ENCODE data around the gene DZIP1. TPM values are rescaled to one million over a fixed set of nuclear protein-coding genes. Genes with fewer than 3 reads are reported as not detected.

Gene DZIP1
- total RNA-seq, 1 experiment from 2014 or later, result 0.17 TPM

DNA sequence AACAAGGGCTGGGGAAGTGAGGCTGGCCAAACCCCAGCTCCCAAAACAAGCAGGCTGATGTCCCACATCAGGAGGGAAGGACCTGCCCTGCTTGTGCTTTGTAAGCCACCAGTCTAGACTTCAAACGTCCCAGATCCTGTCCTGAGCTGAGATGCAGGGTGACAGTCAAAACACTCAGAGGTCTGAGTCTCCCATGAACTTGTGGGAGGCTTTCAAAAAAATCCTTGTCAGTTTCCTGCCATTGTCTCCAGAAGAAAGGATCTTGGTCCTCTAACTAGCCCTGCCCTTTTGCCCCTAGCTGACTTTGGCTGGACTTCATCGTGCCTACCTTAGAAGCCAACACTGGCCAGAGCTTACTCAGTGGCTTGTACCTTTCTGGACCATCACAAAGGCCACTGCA is 43.3 kb downstream of the DZIP1 start:
- H2AFZ ChIP-seq (ENCODE audit: low read depth, low read length, poor library complexity, severe bottlenecking), result no peak overlapping the region
- DNase-seq (ENCODE audit: low read depth, low spot score) (no peak), ATAC-seq (no peak)
- H3K9me3 ChIP-seq (ENCODE audit: control insufficient read depth in 1 of 2, insufficient read depth in 1 of 2, low read depth in 1 of 2, low read length in 2 of 2), result no peaks in the 10 kb centered on the region
- TF ChIP-seq REST (IDR thresholded peaks at IDR 0.05; ENCODE audit: low read depth), result no peak
- intact Hi-C loops (cut with micrococcal nuclease), result no loop called here
- H4K20me1 ChIP-seq (ENCODE audit: insufficient read depth), result no peaks in the 10 kb centered on the region
- POLR2A ChIA-PET, result no interaction called here
- H3K36me3 ChIP-seq (ENCODE audit: control insufficient read depth in 1 of 2, insufficient read depth in 2 of 2, low read length in 2 of 2), result no peaks in the 10 kb centered on the region
- H3K9me2 ChIP-seq (ENCODE audit: insufficient read depth), result no peaks in the 10 kb centered on the region
- BruUV-seq (replicated peaks), result no TSS peak
- no peak overlapping the region for H3K9ac ChIP-seq (ENCODE audit: low read length)
- no peaks in the 10 kb centered on the region for H3K79me2 ChIP-seq (ENCODE audit: insufficient read depth, low read length)
- CTCF ChIA-PET, result no interaction called here
- H3K4me3 ChIP-seq (replicated peaks in 1 of 2; ENCODE audit: low read depth in 1 of 2, low read length in 2 of 2), result no peak overlapping the region
- no peak overlapping the region for H3K27ac ChIP-seq (ENCODE audit: low read depth, low read length)
- H3K4me1 ChIP-seq (ENCODE audit: control insufficient read depth in 1 of 2, insufficient read depth in 2 of 2, low read length in 2 of 2), result peaks cover 6 to 9% of the 10 kb centered on the region in 2 experiments; a peak in 2 of 4 replicates
- H3K4me2 ChIP-seq (ENCODE audit: low read length), result no peak overlapping the region
- RAD21 ChIA-PET (ENCODE audit: low non-redundant PET in 1 of 2, low total read pairs in 2 of 2, uncharacterized antibody in 2 of 2, unreplicated experiment in 2 of 2), result no interaction called here
- H3K27me3 ChIP-seq (ENCODE audit: insufficient read depth, low read length), result no peaks in the 10 kb centered on the region

- CTCF ChIA-PET, result no interaction called here
- ATAC-seq (no peak), DNase-seq (ENCODE audit: low read depth, low spot score) (no peak)
- Histone ChIP-seq H4K20me1 (ENCODE audit: insufficient read depth) (no peaks in the 10 kb centered on the region), H3K36me3 (ENCODE audit: control insufficient read depth in 1 of 2, insufficient read depth in 2 of 2, low read length in 2 of 2) (no peaks in the 10 kb centered on the region), H3K27ac (ENCODE audit: low read depth, low read length) (no peak overlapping the region), H3K27me3 (ENCODE audit: insufficient read depth, low read length) (no peaks in the 10 kb centered on the region), H3K9me2 (ENCODE audit: insufficient read depth) (no peaks in the 10 kb centered on the region), H3K9ac (ENCODE audit: low read length) (no peak overlapping the region), H3K4me2 (ENCODE audit: low read length) (no peak overlapping the region), H3K79me2 (ENCODE audit: insufficient read depth, low read length) (no peaks in the 10 kb centered on the region), H3K4me3 (replicated peaks in 1 of 2; ENCODE audit: low read depth in 1 of 2, low read length in 2 of 2) (no peak overlapping the region), H3K9me3 (ENCODE audit: control insufficient read depth in 1 of 2, insufficient read depth in 1 of 2, low read depth in 1 of 2, low read length in 2 of 2) (no peaks in the 10 kb centered on the region), H3K4me1 (ENCODE audit: control insufficient read depth in 1 of 2, insufficient read depth in 2 of 2, low read length in 2 of 2) (no peaks in the 10 kb centered on the region), H2AFZ (ENCODE audit: low read depth, low read length, poor library complexity, severe bottlenecking) (no peak overlapping the region)
- TF ChIP-seq YY1 (IDR thresholded peaks at IDR 0.05; ENCODE audit: extremely low read depth, insufficient replicate concordance, low read depth, low read length) (no peak), POLR2AphosphoS5 (IDR thresholded peaks at IDR 0.05; ENCODE audit: low read depth, low read length) (no peak), EZH2 (IDR thresholded peaks at IDR 0.05) (no peak), JUND (IDR thresholded peaks at IDR 0.05) (no peak), CBX3 (IDR thresholded peaks at IDR 0.05; ENCODE audit: low read depth) (no peak), SIN3A (IDR thresholded peaks at IDR 0.05; ENCODE audit: low read depth) (no peak), FOSL1 (IDR thresholded peaks at IDR 0.05; ENCODE audit: low read depth) (no peak), POLR2A (IDR thresholded peaks at IDR 0.05; ENCODE audit: borderline replicate concordance, extremely low read depth, insufficient read depth, insufficient read length) (no peak), TCF7L2 (IDR thresholded peaks at IDR 0.05; ENCODE audit: borderline replicate concordance, extremely low read depth, insufficient read depth, insufficient read length) (no peak)
- TF ChIP-seq, protein P1, sequence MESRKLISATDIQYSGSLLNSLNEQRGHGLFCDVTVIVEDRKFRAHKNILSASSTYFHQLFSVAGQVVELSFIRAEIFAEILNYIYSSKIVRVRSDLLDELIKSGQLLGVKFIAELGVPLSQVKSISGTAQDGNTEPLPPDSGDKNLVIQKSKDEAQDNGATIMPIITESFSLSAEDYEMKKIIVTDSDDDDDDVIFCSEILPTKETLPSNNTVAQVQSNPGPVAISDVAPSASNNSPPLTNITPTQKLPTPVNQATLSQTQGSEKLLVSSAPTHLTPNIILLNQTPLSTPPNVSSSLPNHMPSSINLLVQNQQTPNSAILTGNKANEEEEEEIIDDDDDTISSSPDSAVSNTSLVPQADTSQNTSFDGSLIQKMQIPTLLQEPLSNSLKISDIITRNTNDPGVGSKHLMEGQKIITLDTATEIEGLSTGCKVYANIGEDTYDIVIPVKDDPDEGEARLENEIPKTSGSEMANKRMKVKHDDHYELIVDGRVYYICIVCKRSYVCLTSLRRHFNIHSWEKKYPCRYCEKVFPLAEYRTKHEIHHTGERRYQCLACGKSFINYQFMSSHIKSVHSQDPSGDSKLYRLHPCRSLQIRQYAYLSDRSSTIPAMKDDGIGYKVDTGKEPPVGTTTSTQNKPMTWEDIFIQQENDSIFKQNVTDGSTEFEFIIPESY (IDR thresholded peaks at IDR 0.05; ENCODE audit: extremely low read depth, insufficient replicate concordance, low read length), result no peak
- intact Hi-C loops (cut with micrococcal nuclease), result no loop called here
- RAD21 ChIA-PET (ENCODE audit: low non-redundant PET in 1 of 2, low total read pairs in 2 of 2, uncharacterized antibody in 2 of 2, unreplicated experiment in 2 of 2), result no interaction called here
- POLR2A ChIA-PET, result no interaction called here
- BruUV-seq (replicated peaks), result no TSS peak
Measured at GRCh38 chr13:95596701-95597100, 47.8 kb downstream of the DZIP1 start.

Data from HCT116 (cell line).